Smooth muscle cell (in vitro differentiated cells): ENCODE measurements around the gene COG5. TPM values are rescaled to one million over a fixed set of nuclear protein-coding genes. Genes with fewer than 3 reads are reported as not detected.

Experiments used
- DNase-seq: peaks from one replicate; lab custom pipeline; 2025; ENCODE audit not compliant: unreplicated experiment; lab: John Stamatoyannopoulos, UW
- H2AFZ ChIP-seq: fragments of 200-600 bp; sonication (generic); 2 replicates; pipeline ENCODE4 v1.6.0; 2016; ENCODE audit warnings: antibody characterized with exemption, low read depth, mild to moderate bottlenecking
- H3F3A ChIP-seq: fragments of 200-600 bp; sonication (generic); 2 replicates; pipeline ENCODE4 v1.6.0; 2017; ENCODE audit warnings: antibody characterized with exemption, low read depth
- H3K27ac ChIP-seq: fragments of 200-600 bp; sonication (generic); 2 replicates; pipeline ENCODE4 v1.5.1; 2016; ENCODE audit warnings: low read depth, mild to moderate bottlenecking
- H3K27me3 ChIP-seq: fragments of 200-600 bp; sonication (generic); 2 replicates; pipeline ENCODE4 v1.6.1; 2016; ENCODE audit warnings: low read depth, mild to moderate bottlenecking
- H3K36me3 ChIP-seq: fragments of 200-600 bp; sonication (generic); 2 replicates; pipeline ENCODE4 v1.5.1; 2016; ENCODE audit warnings: low read depth
- H3K4me1 ChIP-seq: fragments of 200-600 bp; sonication (generic); 2 replicates; pipeline ENCODE4 v1.5.1; 2016; ENCODE audit warnings: low read depth
- H3K4me2 ChIP-seq: fragments of 200-600 bp; sonication (generic); 2 replicates; pipeline ENCODE4 v1.6.0; 2016; ENCODE audit warnings: mild to moderate bottlenecking
- H3K4me3 ChIP-seq: fragments of 200-600 bp; sonication (generic); 2 replicates; pipeline ENCODE4 v1.5.1; 2016; ENCODE audit warnings: mild to moderate bottlenecking
- H3K79me2 ChIP-seq: fragments of 200-600 bp; sonication (generic); 2 replicates; pipeline ENCODE4 v1.6.0; 2016; ENCODE audit warnings: low read depth, mild to moderate bottlenecking
- H3K9ac ChIP-seq: fragments of 200-600 bp; sonication (generic); 2 replicates; pipeline ENCODE4 v1.6.0; 2016; ENCODE audit warnings: low read depth
- H3K9me3 ChIP-seq: fragments of 200-600 bp; sonication (generic); replicated peaks from 2 replicates; pipeline ENCODE4 v1.5.1; 2016; ENCODE audit warnings: low read depth
- H4K20me1 ChIP-seq: fragments of 200-600 bp; sonication (generic); 2 replicates; pipeline ENCODE4 v1.6.0; 2016; ENCODE audit warnings: low read depth
- WGBS: methylation state at CpG from one replicate; pipeline ENCODE4 v1.1.7; 2016; ENCODE audit warnings: low lambda C conversion rate; 5-methylcytosine and 5-hydroxymethylcytosine counted together
- polyA plus RNA-seq: library from polyadenylated mRNA; unstranded; fragments of >200 nt; fragmentation: Nextera tagmentation; extraction: Ambion mirVana; gene quantifications from 2 replicates; pipeline ENCODE4 v1.2.1, GENCODE V29; 2016
- total RNA-seq: library from RNA; depleted of rRNA; stranded (reverse); fragments of >200 nt; gene quantifications from 2 replicates; pipeline ENCODE4 v1.2.3, GENCODE V29; 2014
- TF ChIP-seq, protein P1 (sequence below): fragments of 200-600 bp; sonication (generic); IDR thresholded peaks from 2 replicates; pipeline ENCODE4 v1.5.1; 2017; ENCODE audit warnings: borderline replicate concordance, mild to moderate bottlenecking, antibody characterized with exemption; ENCODE audit not compliant: insufficient read depth, poor library complexity, severe bottlenecking

Gene COG5
- total and polyA plus RNA-seq, 2 experiments from 2014 or later, result 24.3 to 44.3 TPM

DNA sequence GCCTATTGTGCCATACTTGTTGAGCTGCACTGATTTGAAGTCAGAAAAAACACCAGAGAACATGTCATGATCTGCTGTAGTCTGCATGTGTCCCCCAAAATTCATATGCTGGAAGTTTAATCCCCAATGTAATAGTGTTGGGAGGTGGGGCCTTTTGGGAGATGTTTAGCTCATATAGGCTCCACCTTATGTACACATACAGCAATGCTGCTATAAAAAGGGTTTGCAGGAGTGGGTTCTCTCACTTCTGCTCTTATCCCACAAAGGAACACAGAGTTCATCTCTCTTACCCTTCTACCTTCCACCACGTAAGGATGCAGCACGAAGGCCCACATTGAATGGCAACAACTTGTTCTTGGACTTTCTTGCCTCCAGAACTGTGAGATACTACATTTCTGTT lies 70.8 kb downstream of the COG5 start:
- H2AFZ ChIP-seq, result no peak overlapping the region
- no peak overlapping the region for H3K4me3 ChIP-seq
- no peaks in the 10 kb centered on the region for H3F3A ChIP-seq
- H3K79me2 ChIP-seq, result peaks cover 35% of the 10 kb centered on the region
- no peak overlapping the region for H3K27ac ChIP-seq
- no peaks in the 10 kb centered on the region for H3K36me3 ChIP-seq
- peaks cover 74% of the 10 kb centered on the region for H4K20me1 ChIP-seq
- no peak overlapping the region for H3K4me2 ChIP-seq
- H3K9me3 ChIP-seq, result no peaks in the 10 kb centered on the region
- H3K9ac ChIP-seq, result no peak overlapping the region
- no peaks in the 10 kb centered on the region for H3K4me1 ChIP-seq
- 100% methylated on average over 2 of the region's 2 CpGs for WGBS
- H3K27me3 ChIP-seq, result no peaks in the 10 kb centered on the region
- TF ChIP-seq, protein P1, sequence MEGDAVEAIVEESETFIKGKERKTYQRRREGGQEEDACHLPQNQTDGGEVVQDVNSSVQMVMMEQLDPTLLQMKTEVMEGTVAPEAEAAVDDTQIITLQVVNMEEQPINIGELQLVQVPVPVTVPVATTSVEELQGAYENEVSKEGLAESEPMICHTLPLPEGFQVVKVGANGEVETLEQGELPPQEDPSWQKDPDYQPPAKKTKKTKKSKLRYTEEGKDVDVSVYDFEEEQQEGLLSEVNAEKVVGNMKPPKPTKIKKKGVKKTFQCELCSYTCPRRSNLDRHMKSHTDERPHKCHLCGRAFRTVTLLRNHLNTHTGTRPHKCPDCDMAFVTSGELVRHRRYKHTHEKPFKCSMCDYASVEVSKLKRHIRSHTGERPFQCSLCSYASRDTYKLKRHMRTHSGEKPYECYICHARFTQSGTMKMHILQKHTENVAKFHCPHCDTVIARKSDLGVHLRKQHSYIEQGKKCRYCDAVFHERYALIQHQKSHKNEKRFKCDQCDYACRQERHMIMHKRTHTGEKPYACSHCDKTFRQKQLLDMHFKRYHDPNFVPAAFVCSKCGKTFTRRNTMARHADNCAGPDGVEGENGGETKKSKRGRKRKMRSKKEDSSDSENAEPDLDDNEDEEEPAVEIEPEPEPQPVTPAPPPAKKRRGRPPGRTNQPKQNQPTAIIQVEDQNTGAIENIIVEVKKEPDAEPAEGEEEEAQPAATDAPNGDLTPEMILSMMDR, result no peak
- DNase-seq, result no peak

DNA sequence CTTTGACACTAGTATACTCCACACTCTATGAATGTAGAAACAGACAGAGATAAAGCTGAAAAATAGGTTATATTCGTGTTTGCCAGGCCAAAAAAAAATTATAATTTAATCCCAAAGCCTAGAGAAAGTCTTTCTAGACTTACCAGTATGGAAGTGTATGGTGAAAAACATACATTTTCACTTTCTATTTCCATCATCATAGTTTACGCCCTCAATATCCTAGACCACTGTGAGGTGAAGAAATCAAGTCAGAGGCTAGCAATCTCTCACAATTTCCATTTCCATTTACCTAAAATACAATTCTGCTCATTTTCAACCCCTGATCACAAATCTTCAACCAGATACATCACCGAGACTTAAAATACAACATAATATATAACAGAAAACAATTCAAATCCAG lies 77.7 kb downstream of the COG5 start:
- Histone ChIP-seq H3K4me1 (no peaks in the 10 kb centered on the region), H3K79me2 (peaks cover under 1% of the 10 kb centered on the region)
- TF ChIP-seq, protein P1, result no peak

DNA sequence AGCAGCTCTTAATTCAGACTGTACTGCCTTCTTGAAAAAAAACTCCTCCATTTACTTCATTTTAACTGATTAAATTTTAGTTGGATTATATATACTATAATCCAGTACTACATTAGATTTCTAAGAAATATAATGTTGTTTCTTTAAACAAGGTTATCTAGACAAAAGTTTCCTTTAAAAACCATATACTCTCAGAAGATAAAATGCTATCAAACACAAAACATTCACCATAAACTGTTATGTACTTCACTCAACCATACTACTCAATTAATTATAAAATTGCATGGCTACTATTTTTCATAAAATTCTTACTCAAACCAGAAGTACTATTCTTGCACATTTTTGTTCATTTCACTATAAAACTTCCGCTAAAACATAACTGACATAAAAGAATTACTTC lies 81.1 kb downstream of the COG5 start:
- WGBS, result 98% methylated on average over 1 of the region's 1 CpG
- no peak overlapping the region for H3K9ac ChIP-seq
- no peak overlapping the region for H3K4me2 ChIP-seq
- H3K36me3 ChIP-seq, result no peaks in the 10 kb centered on the region
- H3K4me1 ChIP-seq, result no peaks in the 10 kb centered on the region
- H3K9me3 ChIP-seq, result no peaks in the 10 kb centered on the region
- TF ChIP-seq, protein P1, result no peak
- H2AFZ ChIP-seq, result no peak overlapping the region
- H3F3A ChIP-seq, result no peaks in the 10 kb centered on the region
- no peaks in the 10 kb centered on the region for H3K27me3 ChIP-seq
- no peak overlapping the region for H3K4me3 ChIP-seq
- H4K20me1 ChIP-seq, result peaks cover 52% of the 10 kb centered on the region
- peaks cover 5% of the 10 kb centered on the region for H3K79me2 ChIP-seq
- H3K27ac ChIP-seq, result no peak overlapping the region
- no peak for DNase-seq

More for the DNA sequence above, 77.7 kb downstream of the COG5 start:
- Histone ChIP-seq H4K20me1 (peaks cover 48% of the 10 kb centered on the region), H3K27me3 (no peaks in the 10 kb centered on the region), H3K4me3 (no peak overlapping the region), H3F3A (no peaks in the 10 kb centered on the region), H3K9me3 (no peaks in the 10 kb centered on the region), H2AFZ (no peak overlapping the region), H3K27ac (no peak overlapping the region), H3K4me2 (no peak overlapping the region), H3K9ac (no peak overlapping the region), H3K36me3 (no peaks in the 10 kb centered on the region)
- no peak for DNase-seq
- 95% methylated on average over 3 of the region's 3 CpGs for WGBS

DNA sequence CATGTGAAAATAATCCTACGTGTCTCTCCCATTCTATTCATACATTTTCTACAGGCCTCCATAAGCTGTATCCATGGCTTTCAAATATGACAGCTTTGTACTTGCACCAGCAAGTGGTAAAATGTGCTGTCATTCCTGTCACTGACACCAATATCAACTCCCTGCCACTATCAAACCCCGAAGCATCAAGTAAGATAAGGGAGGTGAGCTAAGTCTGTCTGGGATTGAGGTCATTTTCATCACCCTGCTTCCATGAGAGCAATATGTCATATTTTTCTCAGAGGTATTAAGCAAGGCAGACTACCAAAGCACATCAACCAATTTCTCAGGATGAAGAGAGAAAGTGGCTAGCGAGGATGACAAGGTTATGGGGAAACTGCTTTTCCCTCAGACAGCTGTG lies 82.8 kb downstream of the COG5 start:
- DNase-seq, result no peak
- H4K20me1 ChIP-seq, result peaks cover 64% of the 10 kb centered on the region
- H3K36me3 ChIP-seq, result no peaks in the 10 kb centered on the region
- no peak overlapping the region for H3K9ac ChIP-seq
- peaks cover 5% of the 10 kb centered on the region for H3K79me2 ChIP-seq
- TF ChIP-seq, protein P1, result no peak
- H3K27me3 ChIP-seq, result no peaks in the 10 kb centered on the region
- no peak overlapping the region for H3K4me3 ChIP-seq
- H3K4me2 ChIP-seq, result no peak overlapping the region
- H2AFZ ChIP-seq, result no peak overlapping the region
- H3K27ac ChIP-seq, result no peak overlapping the region
- no peaks in the 10 kb centered on the region for H3K4me1 ChIP-seq
- 86% methylated on average over 3 of the region's 3 CpGs for WGBS
- H3K9me3 ChIP-seq, result no peaks in the 10 kb centered on the region
- no peaks in the 10 kb centered on the region for H3F3A ChIP-seq
